Immature natural killer cell (primary cell): ENCODE data around the gene LRRC4. TPM values are rescaled to one million over a fixed set of nuclear protein-coding genes. Genes with fewer than 3 reads are reported as not detected.

Experiments
- DNase-seq, 3 donors: peaks; one replicate each; pipeline ENCODE4 v3.0.0; 2022; ENCODE audit warnings: mixed read lengths in 1 of 3
- H3K27ac Mint-ChIP-seq, 6 donors: one replicate each; pipeline ENCODE4 v1.8.0; 2020; ENCODE audit warnings: mixed read lengths in 6 of 6, mild to moderate bottlenecking in 5 of 6, inconsistent platforms in 4 of 6, moderate library complexity in 3 of 6
- H3K27me3 Mint-ChIP-seq, 3 donors: one replicate each; pipeline ENCODE4 v1.8.0; 2020 to 2021; ENCODE audit warnings: low read depth in 3 of 3, mild to moderate bottlenecking in 3 of 3, mixed read lengths in 3 of 3, moderate library complexity in 3 of 3, inconsistent platforms in 1 of 3
- H3K36me3 Mint-ChIP-seq, 3 donors: one replicate each; pipeline ENCODE4 v1.8.0; 2020; ENCODE audit warnings: mixed read lengths in 3 of 3, inconsistent platforms in 2 of 3, mild to moderate bottlenecking in 2 of 3
- H3K4me1 Mint-ChIP-seq, 2 donors: one replicate each; pipeline ENCODE4 v1.8.0; 2020; ENCODE audit warnings: inconsistent platforms in 2 of 2, mild to moderate bottlenecking in 2 of 2, mixed read lengths in 2 of 2, moderate library complexity in 1 of 2
- H3K4me3 Mint-ChIP-seq, 5 donors: one replicate each; pipeline ENCODE4 v1.8.0; 2020; ENCODE audit warnings: mild to moderate bottlenecking in 5 of 5, mixed read lengths in 5 of 5, inconsistent platforms in 3 of 5, moderate library complexity in 3 of 5
- H3K9me3 Mint-ChIP-seq, 6 donors: one replicate each; pipeline ENCODE4 v1.8.0; 2020; ENCODE audit warnings: mild to moderate bottlenecking in 6 of 6, mixed read lengths in 6 of 6, inconsistent platforms in 4 of 6, moderate library complexity in 3 of 6
- polyA plus RNA-seq, 3 donors: library from polyadenylated mRNA; unstranded; fragments of 300-500 nt; fragmentation: Illumina TruSeq; gene quantifications; one replicate each; pipeline ENCODE4 v1.2.3, GENCODE V29; 2021

The LRRC4 gene, protein sequence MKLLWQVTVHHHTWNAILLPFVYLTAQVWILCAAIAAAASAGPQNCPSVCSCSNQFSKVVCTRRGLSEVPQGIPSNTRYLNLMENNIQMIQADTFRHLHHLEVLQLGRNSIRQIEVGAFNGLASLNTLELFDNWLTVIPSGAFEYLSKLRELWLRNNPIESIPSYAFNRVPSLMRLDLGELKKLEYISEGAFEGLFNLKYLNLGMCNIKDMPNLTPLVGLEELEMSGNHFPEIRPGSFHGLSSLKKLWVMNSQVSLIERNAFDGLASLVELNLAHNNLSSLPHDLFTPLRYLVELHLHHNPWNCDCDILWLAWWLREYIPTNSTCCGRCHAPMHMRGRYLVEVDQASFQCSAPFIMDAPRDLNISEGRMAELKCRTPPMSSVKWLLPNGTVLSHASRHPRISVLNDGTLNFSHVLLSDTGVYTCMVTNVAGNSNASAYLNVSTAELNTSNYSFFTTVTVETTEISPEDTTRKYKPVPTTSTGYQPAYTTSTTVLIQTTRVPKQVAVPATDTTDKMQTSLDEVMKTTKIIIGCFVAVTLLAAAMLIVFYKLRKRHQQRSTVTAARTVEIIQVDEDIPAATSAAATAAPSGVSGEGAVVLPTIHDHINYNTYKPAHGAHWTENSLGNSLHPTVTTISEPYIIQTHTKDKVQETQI
- polyA plus RNA-seq: under 1 TPM in 2 of 3 donors, not detected in 1; 0.08 to 0.36 TPM

DNA sequence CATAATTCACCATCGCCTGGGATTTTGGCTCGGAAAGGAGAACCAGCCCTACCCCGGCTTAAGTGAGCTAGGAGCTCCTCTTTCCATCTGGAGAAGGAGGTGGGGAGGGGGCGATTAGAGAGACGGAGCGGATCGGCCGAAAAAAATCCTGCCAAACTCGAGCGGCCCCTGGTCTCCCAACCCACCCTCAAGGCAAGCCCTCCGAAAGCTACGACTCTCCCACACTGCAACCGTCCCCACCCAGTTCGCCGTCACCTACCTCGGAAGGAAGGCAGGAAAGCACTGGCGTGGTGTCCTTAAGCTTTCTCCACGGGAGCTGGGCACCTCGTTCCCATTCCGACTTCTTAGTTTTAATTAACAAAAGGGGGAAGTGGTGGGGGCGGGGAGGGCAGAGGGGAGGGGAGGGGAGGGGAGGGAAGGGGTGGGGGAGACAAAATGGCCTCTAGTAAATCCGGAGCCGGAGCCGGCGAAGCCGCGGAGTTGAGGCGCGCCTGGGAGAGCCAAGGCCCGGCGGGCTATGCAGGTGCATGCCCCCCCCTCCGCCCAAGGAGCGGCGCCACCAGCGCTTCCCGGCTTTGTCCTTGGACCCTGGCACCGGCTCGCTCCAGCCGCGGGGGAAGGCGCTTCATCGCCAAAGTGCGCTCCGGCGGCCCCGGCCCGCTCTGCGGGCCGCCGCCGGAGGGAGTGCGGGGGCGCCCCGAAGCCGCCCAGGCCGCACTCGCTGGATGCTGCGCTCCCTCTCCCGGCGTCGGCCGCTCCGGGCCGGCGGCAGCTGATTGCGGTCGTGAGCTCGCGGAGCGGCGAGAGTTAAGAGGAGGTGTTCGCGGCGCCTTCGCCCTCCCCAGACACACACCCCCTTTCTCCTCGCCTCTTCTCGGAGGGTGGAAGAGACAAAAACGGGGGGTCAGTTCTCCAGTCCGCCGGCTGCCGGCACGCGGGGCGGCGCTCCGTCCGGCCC is at the start of gene LRRC4:
Gene LRRC4, minus strand, starts transcription at position 784 of the 958 bp plus-strand sequence. CDS start 797 bp downstream, outside the sequence.
- Mint-ChIP-seq H3K27me3 (peaks cover 7 to 18% (median 10%) of the 10 kb centered on the region in 3 donors), H3K4me1 (peaks cover 20 to 21% of the 10 kb centered on the region in 2 donors), H3K36me3 (peaks cover 7 to 14% (median 7%) of the 10 kb centered on the region in 3 donors), H3K4me3 (peak within 1 kb of the TSS; percentile 88 to 98 (median 93)), H3K9me3 (no peaks in the 10 kb centered on the region), H3K27ac (peak within 1 kb of the TSS in 5 of 6 donors; percentile 12 to 83 (median 74))
- peak; percentile 27 to 43 (median 40) for DNase-seq

DNA sequence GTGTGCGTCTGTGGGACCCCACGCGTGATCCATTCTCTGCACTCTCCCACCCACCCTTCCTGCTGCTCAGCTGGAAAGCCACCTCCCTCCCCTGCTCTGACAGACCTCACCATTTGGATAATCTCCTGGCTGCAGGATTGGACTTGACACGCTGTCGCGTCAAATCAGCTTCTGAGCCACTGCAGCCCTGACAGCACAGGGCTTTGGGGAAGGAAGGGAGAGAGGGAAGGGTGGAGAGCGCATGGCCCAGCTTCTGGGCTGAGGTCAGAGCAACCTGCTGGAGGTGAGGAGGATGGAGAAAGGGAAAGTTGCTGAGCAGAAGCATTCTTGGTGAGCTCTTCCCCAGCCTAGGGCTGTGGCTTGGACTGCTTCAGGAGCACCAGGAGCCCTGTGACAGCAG is 48.9 kb upstream of the LRRC4 start:
- Mint-ChIP-seq H3K4me3 (no peak overlapping the region), H3K4me1 (no peaks in the 10 kb centered on the region)

DNA sequence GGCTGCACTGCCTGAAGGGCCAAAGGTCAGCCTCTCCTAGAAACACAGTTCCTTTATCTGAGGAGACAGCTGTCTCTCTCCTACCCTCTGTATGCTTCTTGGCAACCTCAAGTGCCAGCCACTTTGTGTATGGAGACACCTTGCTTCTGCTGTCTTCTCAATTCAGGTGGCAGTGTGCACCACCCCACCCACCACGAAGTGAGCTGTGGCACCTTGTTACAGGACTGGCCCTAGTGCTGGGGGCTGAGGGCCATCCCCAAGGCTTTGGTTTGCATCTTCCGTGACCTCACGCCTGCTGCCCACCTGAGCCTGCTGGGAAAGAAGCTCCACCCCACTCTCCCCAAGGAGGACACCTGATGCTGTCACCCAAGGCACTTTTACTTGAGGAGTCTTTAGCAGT is 47.1 kb upstream of the LRRC4 start:
- DNase-seq: no peak
- Mint-ChIP-seq H3K4me1 (no peaks in the 10 kb centered on the region), H3K27me3 (peaks cover 0 to 5% (median 3%) of the 10 kb centered on the region in 3 donors), H3K27ac (no peak overlapping the region), H3K36me3 (peaks cover 0 to 10% (median 4%) of the 10 kb centered on the region in 3 donors), H3K9me3 (no peaks in the 10 kb centered on the region), H3K4me3 (no peak overlapping the region)

More for the DNA sequence above, 48.9 kb upstream of the LRRC4 start:
- H3K36me3 Mint-ChIP-seq: peaks cover 0 to 15% (median 4%) of the 10 kb centered on the region in 3 donors
- H3K27me3 Mint-ChIP-seq: no peaks in the 10 kb centered on the region
- H3K27ac Mint-ChIP-seq: no peak overlapping the region
- H3K9me3 Mint-ChIP-seq: no peaks in the 10 kb centered on the region
- DNase-seq: no peak

DNA sequence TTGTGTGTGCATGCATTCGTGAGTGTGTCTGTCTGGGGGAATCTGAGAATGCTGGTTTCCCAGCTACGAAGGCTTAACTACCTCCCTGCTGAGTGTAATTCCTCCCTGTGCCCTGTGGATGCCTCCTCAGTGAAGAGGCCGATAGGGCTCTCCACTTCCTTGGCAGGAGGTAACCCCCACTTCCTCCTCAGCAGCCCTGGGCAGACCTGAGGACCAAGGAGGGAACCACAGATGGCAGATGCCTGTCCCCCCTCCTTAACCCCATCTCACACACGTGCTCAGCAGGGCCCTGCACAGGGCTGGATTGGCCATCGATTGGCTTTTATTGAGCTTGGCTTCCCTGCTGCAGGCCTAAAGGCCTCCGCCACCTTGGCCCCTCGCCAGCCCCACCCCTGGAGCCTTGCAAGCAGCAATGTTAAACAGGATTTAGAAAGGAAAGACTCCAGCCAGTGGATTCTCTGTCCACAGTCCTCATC is 45.6 kb upstream of the LRRC4 start:
- peaks cover 0 to 5% of the 10 kb centered on the region in 2 donors for H3K4me1 Mint-ChIP-seq
- no peak overlapping the region for H3K27ac Mint-ChIP-seq
- H3K4me3 Mint-ChIP-seq: no peak overlapping the region
- no peak for DNase-seq
- H3K9me3 Mint-ChIP-seq: no peaks in the 10 kb centered on the region
- H3K36me3 Mint-ChIP-seq: peaks cover 0 to 6% (median 0%) of the 10 kb centered on the region in 3 donors
- peaks cover 0 to 5% (median 5%) of the 10 kb centered on the region in 3 donors for H3K27me3 Mint-ChIP-seq

DNA sequence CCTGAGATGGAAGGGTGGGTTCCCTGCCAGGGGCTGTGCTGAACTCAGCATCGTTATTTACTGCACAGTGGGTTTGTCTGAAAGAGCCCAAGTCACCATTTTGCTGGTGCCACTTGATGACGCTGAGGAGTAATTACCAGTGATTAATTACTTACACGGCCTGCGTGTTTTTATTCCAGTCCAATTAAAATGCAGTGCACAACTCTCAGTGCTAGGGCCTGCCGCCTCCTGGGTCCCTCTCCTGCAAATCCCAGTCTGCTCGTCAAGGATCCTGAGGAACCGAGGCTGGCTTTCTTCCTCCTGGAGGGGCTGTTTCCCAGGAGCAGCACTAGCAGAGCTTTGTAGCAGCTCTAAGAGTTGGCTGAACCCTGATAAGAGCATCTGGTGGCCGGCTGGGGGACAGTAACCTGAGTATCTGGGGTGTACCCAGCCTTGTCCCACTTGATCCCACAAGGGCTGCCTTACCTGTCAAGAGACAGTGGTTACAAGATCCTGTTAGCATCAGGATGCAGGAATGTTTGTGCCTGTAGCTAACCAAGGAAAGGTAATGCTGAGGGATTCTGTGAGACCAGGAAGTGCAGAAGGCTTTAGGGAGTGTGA is 45.1 kb upstream of the LRRC4 start:
- peaks cover 0 to 5% (median 5%) of the 10 kb centered on the region in 3 donors for H3K27me3 Mint-ChIP-seq
- H3K27ac Mint-ChIP-seq: no peak overlapping the region
- peaks cover 2 to 11% of the 10 kb centered on the region in 2 donors for H3K4me1 Mint-ChIP-seq
- no peak overlapping the region for H3K4me3 Mint-ChIP-seq
- H3K9me3 Mint-ChIP-seq: no peaks in the 10 kb centered on the region
- H3K36me3 Mint-ChIP-seq: peaks cover 0 to 3% (median 0%) of the 10 kb centered on the region in 3 donors
- no peak for DNase-seq

DNA sequence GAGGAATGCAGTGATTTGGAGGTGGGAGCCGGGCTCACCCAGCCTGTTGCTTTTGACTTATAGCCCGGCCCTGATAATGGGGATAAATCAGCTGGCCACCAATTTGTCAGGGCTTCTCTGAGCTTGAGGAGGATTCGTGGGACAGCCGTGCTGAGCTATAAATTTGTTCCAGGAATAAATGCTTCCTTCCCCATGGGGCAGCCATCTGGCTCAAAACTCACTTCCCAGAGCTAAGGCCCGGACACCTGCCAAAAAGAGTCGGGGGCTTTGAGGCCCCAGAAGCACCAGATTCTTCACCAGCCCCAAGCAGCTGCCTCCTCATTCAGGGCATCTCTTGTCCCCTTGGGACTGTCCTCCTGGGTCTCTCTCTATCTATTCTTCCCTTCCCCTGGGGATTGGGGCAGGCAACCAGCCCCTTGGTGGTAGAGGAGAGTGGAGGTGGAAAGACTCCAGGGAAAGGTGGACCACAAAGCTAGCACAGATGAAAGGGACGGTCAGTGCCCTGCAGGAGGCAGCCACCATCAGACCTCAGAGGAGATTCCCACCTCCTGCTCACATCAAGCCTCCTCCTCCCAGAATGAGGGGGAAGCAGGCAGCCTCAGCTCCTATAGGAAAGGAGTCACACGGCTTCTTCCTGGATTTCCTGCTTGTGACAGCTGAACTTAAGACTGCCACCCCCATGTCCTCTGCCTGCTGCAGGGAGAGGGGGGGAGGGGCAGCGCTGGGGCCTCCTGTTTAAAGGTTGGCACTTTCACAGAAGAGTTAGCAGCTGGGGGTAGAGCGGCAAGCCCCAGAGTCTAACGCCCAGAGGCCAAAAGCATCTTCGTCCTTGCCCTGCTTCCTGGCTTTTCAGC is 44.2 kb upstream of the LRRC4 start:
- H3K4me1 Mint-ChIP-seq: peaks cover 2 to 18% of the 10 kb centered on the region in 2 donors
- no peaks in the 10 kb centered on the region for H3K9me3 Mint-ChIP-seq
- peaks cover 0 to 5% (median 5%) of the 10 kb centered on the region in 3 donors for H3K27me3 Mint-ChIP-seq
- DNase-seq: no peak
- no peaks in the 10 kb centered on the region for H3K36me3 Mint-ChIP-seq
- H3K4me3 Mint-ChIP-seq: no peak overlapping the region
- no peak overlapping the region for H3K27ac Mint-ChIP-seq

DNA sequence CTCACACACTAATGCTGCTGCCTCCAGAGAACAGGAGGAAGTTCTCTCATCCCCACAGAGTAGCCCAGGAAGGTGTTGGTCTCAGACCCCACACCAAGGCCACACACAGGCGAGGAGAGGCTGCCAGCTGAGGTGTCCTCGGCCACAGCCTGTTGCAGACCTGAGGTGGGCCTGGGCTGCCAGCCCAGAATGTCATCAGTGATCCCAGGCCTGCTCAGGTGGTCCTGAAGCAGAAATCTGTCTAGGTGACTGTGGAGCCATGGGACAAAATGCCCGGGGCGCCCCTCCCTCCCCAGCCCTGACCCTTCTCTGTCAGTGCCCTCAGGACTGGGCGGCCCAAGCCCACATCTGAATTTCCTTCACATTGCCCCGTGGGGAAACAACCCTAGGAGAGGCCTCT is 43.5 kb upstream of the LRRC4 start:
- no peak for DNase-seq
- no peak overlapping the region for H3K4me3 Mint-ChIP-seq
- H3K9me3 Mint-ChIP-seq: no peaks in the 10 kb centered on the region
- H3K36me3 Mint-ChIP-seq: no peaks in the 10 kb centered on the region
- H3K27me3 Mint-ChIP-seq: peaks cover 0 to 5% (median 5%) of the 10 kb centered on the region in 3 donors
- H3K4me1 Mint-ChIP-seq: peaks cover 2 to 21% of the 10 kb centered on the region in 2 donors
- no peak overlapping the region for H3K27ac Mint-ChIP-seq

DNA sequence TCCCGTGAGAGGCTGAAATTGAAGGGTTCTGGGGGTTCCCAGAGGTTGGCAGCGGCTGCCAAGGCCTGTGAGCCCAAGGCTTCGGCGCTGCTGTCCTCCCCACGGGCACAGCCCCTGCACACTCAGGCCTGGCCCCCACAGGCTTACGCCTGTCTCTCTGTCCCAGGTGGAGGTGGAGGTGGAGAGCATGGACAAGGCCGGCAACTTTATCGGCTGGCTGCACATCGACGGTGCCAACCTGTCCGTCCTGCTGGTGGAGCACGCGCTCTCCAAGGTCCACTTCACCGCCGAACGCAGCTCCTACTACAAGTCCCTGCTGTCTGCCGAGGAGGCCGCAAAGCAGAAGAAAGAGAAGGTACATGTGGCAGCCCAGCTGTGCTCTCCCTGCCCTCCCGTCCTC is 43.1 kb upstream of the LRRC4 start:
- Mint-ChIP-seq H3K27ac (no peak overlapping the region), H3K27me3 (peaks cover 0 to 5% (median 5%) of the 10 kb centered on the region in 3 donors), H3K36me3 (no peaks in the 10 kb centered on the region), H3K4me3 (no peak overlapping the region), H3K9me3 (no peaks in the 10 kb centered on the region), H3K4me1 (peaks cover 2 to 21% of the 10 kb centered on the region in 2 donors)
- DNase-seq: no peak

- H3K27me3 Mint-ChIP-seq: peaks cover 0 to 5% (median 5%) of the 10 kb centered on the region in 3 donors
- H3K27ac Mint-ChIP-seq: peak overlapping the region in 1 of 6 donors; percentile 71
- H3K4me1 Mint-ChIP-seq: peaks cover 2 to 21% of the 10 kb centered on the region in 2 donors
- H3K9me3 Mint-ChIP-seq: no peaks in the 10 kb centered on the region
- H3K36me3 Mint-ChIP-seq: no peaks in the 10 kb centered on the region
- no peak for DNase-seq
- H3K4me3 Mint-ChIP-seq: no peak overlapping the region
These were observed 42.6 kb upstream of the LRRC4 start for GRCh38 chr7:128073671-128074310.

DNA sequence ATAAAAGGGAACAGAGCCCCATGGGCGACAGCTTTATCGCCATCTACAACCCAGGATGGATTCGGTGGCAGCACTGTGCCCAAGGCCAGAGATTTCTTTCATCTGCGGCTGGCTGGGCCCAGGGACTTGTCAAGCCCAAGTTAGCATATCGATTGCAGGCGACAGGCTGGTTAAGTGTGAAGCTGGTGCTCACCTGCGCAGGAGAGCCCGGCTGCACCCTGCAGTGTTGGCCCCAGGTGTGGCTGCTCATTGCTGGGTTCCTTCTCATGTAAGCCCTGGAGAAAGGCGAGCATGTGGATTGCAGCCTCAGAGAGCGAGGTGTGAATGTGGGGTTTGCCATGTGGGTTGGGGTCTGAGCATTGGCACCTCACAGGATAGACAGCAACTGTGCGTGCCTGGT is 40.6 kb upstream of the LRRC4 start:
- peaks cover 0 to 6% (median 5%) of the 10 kb centered on the region in 3 donors for H3K27me3 Mint-ChIP-seq
- no peak for DNase-seq
- no peaks in the 10 kb centered on the region for H3K9me3 Mint-ChIP-seq
- no peaks in the 10 kb centered on the region for H3K36me3 Mint-ChIP-seq
- peaks cover 2 to 21% of the 10 kb centered on the region in 2 donors for H3K4me1 Mint-ChIP-seq
- H3K27ac Mint-ChIP-seq: peak overlapping the region in 1 of 6 donors; percentile 28
- no peak overlapping the region for H3K4me3 Mint-ChIP-seq

DNA sequence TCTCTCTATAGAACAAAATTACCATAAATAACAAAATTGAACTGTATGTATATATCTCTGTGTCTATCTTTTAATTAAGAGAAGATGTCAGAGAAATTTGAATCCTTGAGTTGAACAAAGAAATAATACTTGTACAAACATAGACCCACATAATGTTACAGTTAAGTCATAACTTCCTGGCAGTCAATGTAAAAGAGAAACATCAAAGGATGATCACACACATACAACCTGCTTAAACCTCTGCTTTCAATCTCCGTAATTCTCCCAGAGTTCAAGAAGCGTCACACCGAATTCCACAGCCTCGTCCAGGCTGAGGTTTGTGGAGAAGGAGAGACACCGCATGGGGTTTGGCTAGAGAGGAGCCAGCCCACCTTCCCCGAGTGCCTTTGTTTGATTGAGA is 40.1 kb upstream of the LRRC4 start:
- no peaks in the 10 kb centered on the region for H3K36me3 Mint-ChIP-seq
- H3K4me3 Mint-ChIP-seq: no peak overlapping the region
- peaks cover 2 to 21% of the 10 kb centered on the region in 2 donors for H3K4me1 Mint-ChIP-seq
- H3K9me3 Mint-ChIP-seq: no peaks in the 10 kb centered on the region
- no peak for DNase-seq
- H3K27me3 Mint-ChIP-seq: peaks cover 0 to 6% (median 5%) of the 10 kb centered on the region in 3 donors
- peak overlapping the region in 1 of 6 donors; percentile 28 for H3K27ac Mint-ChIP-seq
